Eye (tissue), 1 donor: Measurements from ENCODE around the gene GNB5.
"Not testable (repeated sequence)": the region's sequence is repeated elsewhere in the genome, so short reads cannot be mapped to it uniquely, and the experiment has no call there.

ENCODE experiments used
- DNase-seq: peaks from one replicate; pipeline ENCODE4 v3.0.0-alpha.2; 2015

GNB5 gene

GRCh38 chr15:52086011-52086786 lies 105.0 kb downstream of the GNB5 start:
- no peak for DNase-seq

GRCh38 chr15:52085299-52085698 lies 105.9 kb downstream of the GNB5 start:
- DNase-seq, result no peak

GRCh38 chr15:52083603-52084002 lies 107.6 kb downstream of the GNB5 start:
- no peak for DNase-seq

- not testable (repeated sequence) for DNase-seq
Observed at GRCh38 chr15:52083037-52083359, 108.2 kb downstream of the GNB5 start.

GRCh38 chr15:52082197-52083036 lies 108.8 kb downstream of the GNB5 start:
- no peak for DNase-seq

GRCh38 chr15:52080706-52081392 lies 110.3 kb downstream of the GNB5 start:
- DNase-seq, result no peak

GRCh38 chr15:52080031-52080430 lies 111.2 kb downstream of the GNB5 start:
- no peak for DNase-seq

GRCh38 chr15:52078876-52079700 lies 112.1 kb downstream of the GNB5 start:
- peak; percentile 79 for DNase-seq

- DNase-seq, result no peak
Observed at GRCh38 chr15:52078197-52078875, 112.9 kb downstream of the GNB5 start.

GRCh38 chr15:52076889-52077781 lies 114.1 kb downstream of the GNB5 start:
- DNase-seq, result no peak

- DNase-seq, result no peak
Observed at GRCh38 chr15:52071570-52071969, 119.6 kb downstream of the GNB5 start.

GRCh38 chr15:52069559-52069958 lies 121.6 kb downstream of the GNB5 start:
- no peak for DNase-seq

GRCh38 chr15:52068004-52068615 lies 123.1 kb downstream of the GNB5 start:
- no peak for DNase-seq

GRCh38 chr15:52067545-52067926 lies 123.7 kb downstream of the GNB5 start:
- no peak for DNase-seq

GRCh38 chr15:52066842-52067544 lies 124.2 kb downstream of the GNB5 start:
- DNase-seq, result no peak
